ENCODE measurements around the gene FAAH2.
"Not testable (repeated sequence)": the region's sequence is repeated elsewhere in the genome, so short reads cannot be mapped to it uniquely, and the experiment has no call there.

The FAAH2 gene

GRCh38 chrX:57380026-57380796 lies 93.7 kb downstream of the FAAH2 start:
- no peak for DNase-seq (ENCODE audit: low read depth, low spot score)

- DNase-seq (ENCODE audit: low read depth, low spot score) = not testable (repeated sequence)
Measured at GRCh38 chrX:57394162-57394561, 107.7 kb downstream of the FAAH2 start.

DNA sequence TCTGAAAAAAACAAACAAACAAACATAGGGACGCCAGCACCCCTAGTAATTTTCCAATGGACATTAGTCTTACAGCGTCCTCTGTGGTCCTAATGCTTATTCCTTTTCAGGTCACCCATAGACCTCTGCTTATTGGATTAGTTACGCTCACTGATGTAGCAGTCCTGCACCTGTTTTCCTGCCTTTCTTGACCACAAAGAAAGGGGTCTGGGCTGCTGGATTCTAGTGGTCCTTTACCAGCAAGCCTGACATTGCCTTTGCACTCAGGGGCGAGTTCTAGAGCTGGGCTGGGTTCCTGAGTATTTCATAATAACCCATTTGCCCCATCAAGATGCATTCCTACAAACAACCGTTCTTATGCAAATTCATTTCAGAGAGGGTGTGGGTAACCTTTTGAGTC lies 116.7 kb downstream of the FAAH2 start:
- DNase-seq (ENCODE audit: low read depth, low spot score) = not testable (repeated sequence)

DNA sequence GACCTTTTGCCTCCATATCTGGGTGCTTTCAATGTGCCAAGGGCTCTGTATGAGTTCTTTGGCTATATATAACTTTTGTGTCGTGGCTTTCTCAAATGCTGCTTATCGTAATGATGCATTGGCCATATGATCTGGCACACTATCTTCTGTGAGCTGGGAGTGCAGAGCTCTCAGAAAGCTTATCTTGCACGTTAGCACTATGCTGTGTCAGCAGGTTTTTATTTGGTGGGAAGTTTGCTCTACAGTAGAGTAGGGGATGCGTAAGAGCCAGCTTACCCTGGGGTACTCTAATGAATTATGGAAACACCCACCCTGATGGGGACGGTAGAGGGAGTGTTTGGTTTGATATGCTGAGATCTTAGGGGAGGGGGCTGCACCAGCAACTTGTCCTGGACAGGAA lies 119.6 kb downstream of the FAAH2 start:
- no peak for DNase-seq (ENCODE audit: low read depth, low spot score)

DNA sequence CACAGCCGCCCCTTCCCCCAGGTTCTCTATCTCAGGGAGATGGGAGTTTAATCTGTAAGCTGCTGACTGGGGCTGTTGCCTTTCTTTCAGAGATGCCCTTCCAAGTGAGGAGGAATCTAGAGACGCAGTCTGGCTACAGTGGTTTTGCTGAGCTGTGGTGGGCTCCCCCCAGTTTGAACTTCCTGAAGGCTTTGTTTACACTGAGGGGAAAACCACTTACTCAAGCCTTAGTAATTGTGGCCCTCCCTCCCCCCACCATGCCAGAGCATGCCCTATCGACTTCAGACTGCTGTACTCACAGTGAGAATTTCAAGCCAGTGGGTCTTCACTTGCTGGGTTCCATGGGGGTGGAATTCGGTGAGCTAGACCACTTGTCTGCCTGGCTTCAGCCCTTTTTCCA lies 131.3 kb downstream of the FAAH2 start:
- no peak for DNase-seq (ENCODE audit: low read depth, low spot score)

DNA sequence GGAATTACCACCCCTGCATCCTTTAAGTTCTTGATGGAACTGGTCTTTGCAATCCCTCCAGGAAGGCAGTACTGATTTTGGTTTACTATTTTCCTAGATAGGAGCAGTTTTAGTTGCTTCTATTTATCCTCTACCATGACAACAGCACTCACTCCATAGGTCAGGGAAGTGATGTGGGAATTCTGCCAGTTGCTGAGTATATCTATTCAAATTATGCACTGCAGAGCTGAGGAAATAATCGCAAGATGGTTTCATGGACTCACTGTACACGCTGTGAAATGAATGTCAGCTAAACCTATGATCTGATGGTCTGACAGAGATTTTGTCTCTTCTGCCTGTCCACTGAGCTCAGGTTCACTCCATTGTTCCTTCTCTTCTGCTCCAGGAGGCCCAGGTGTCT lies 135.8 kb downstream of the FAAH2 start:
- no peak for DNase-seq (ENCODE audit: low read depth, low spot score)

GRCh38 chrX:57422790-57423189 lies 136.3 kb downstream of the FAAH2 start:
- DNase-seq (ENCODE audit: low read depth, low spot score) = no peak

- DNase-seq (ENCODE audit: low read depth, low spot score) = no peak
Measured at GRCh38 chrX:57445076-57445475, 158.6 kb downstream of the FAAH2 start.

DNA sequence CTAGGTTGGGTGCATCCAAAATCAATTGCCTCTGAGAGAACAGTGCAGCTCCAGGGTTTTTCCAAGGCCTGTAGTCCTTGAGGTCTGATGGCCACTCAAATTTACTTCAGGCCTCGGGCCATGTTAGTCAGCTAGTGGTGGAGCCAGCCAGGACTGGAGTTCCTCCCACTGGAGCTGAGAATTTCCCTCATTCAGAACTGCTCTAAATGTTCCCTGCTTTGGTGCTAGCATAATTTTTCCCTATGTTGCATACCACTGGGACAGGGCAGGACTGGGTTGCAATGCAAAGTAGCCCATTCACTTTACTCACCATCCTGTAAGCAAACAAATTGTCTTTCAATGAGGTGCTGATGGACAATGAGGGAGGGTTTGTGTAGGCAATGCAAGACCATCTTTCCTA lies 159.3 kb downstream of the FAAH2 start:
- DNase-seq (ENCODE audit: low read depth, low spot score) = no peak

GRCh38 chrX:57447856-57448255 lies 161.3 kb downstream of the FAAH2 start:
- no peak for DNase-seq (ENCODE audit: low read depth, low spot score)

DNA sequence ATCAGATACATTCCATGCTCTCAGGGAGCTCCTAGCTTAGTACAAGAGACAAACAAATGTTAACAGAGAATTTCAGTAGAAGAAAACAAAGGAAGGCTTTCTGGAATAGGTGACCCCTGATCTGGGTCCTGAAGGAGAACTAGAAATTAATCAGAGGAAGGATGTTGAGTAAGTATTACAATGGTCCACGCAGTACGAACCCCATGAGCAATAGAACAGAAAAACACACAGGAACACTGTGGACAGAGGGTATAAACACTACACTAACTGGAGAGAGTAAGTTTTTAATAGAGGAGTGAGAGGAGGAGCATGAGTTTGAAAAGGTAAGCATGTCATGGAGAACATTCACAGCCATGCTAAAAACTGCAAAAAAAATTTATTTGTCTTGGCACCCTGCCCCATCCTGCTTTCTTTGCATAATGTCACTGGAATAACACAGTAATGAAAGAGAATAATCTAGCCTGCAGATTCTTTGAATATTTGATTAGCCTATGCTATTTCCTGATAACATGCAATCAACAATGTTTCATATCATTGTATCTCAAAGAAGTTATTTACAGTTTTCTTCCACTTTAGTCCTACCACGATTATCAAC lies 165.0 kb downstream of the FAAH2 start:
- no peak for DNase-seq (ENCODE audit: low read depth, low spot score)

- DNase-seq (ENCODE audit: low read depth, low spot score) = no peak
Measured at GRCh38 chrX:57453901-57454300, 167.4 kb downstream of the FAAH2 start.

DNA sequence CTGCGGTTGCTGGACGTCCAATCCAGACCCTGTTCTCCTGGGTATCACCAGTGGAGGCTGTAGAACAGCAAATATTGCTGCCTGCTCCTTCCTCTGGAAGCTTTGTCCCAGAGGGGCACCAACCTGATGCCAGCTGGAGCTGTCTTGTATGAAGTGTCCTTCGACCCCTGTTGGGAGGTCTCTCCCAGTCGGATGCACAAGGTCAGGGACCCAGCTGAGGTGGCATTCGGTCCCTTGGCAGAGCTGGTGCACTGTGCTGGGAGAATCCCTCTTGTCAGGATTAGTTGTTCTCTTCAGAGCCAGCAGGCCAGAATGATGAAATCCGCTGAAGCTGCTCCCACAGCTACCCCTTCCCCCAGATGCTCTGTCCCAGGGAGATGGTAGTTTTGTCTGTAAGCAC lies 195.0 kb downstream of the FAAH2 start:
- DNase-seq (ENCODE audit: low read depth, low spot score) = no peak

DNA sequence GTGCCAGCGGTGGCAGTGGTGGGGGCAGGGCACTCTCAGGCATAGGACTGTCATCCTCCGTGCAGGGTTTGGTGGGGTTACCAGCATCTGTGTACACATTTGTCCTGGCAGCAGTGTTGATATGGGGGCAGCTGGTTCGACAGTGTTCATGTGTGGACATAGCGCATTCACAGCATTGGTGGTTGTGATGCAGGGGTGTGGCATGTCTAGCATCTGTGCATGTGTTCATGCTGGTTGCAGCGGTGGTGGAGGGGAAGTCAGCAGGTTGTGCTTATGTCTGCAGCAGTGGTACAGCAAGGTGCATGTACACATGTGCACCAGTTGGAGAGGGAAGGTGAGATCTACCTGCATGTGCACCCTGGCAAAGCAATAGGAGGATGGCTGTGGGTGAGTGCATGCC lies 230.0 kb downstream of the FAAH2 start:
- DNase-seq (ENCODE audit: low read depth, low spot score) = no peak

DNA sequence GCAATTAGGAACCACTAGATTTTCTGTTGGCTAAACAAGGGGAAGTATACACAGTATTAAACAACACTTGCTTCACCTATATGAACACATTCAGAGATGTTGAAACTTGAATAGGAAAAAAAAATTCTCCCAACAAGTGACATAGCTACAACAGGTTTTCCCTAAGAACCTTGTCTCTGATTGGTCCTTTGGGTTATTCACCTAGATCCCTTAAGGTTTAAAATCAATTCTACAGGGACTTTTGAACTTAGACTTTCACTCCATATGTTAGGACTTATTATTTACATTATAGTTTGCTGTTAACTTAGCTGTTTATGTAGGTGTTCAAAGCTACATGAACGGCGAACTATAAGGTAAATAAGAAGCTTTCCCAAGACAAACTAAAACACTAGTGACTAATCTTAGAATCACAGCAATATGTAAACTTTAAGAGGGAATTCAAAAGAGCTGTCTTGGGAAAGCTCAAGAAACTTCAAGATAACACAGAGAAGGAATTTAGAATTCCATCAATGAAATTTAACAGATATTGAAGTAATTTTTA lies 233.1 kb downstream of the FAAH2 start:
- no peak for DNase-seq (ENCODE audit: low read depth, low spot score)

DNA sequence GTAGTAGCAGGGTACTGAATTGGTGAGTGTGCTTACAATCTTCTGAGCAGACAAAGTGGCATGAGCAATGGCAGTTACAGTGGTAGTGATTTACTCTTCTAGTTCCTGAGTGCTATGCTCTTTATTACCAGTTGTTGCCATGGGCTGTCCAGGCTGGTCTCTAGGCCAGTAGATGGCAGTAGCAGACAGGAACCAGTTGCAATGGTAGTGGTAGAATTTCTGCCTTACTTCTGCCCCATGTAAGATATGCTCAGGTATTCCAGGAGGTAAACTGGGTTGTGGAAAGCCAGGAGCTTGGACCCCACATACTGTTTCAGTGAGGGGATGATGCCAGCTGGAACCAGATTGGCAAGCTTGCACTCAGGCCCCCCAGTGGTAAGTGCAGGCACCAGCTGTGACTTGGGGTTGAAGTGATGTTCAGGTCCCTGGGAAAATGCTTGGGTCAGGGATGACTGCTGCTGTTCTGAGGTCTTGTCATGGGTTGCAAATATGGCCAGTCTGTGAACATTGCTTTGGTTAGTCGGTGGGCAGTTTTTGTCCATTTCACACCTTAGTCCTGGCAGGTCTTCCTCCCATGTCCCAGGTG lies 242.3 kb downstream of the FAAH2 start:
- DNase-seq (ENCODE audit: low read depth, low spot score) = no peak

Measured in activated CD4-positive, CD25-positive, alpha-beta regulatory T cell treated with anti-CD3 and anti-CD28 coated beads, Interleukin-2, amount 50 U/mL, for 16 hours (primary cell).